AG09309 (cell line): ENCODE results near the gene RGS6.
A peak's percentile ranks its signal among the peaks of the same experiment; 100 is the strongest.

Experiments used
- DNase-seq: peaks from one replicate; pipeline ENCODE4 v3.0.0-alpha.2; 2010; ENCODE audit warnings: low read depth
- H3K4me3 ChIP-seq: 2 replicates; pipeline ENCODE4 v1.5.1; 2011; ENCODE audit warnings: mild to moderate bottlenecking, low read depth, low read length, moderate library complexity; ENCODE audit not compliant: control insufficient read depth
- CTCF ChIP-seq: IDR thresholded peaks from 2 replicates; pipeline ENCODE4 v1.5.1; 2011; ENCODE audit warnings: mild to moderate bottlenecking, low read depth, low read length, inconsistent platforms; ENCODE audit not compliant: insufficient read depth, control insufficient read depth; ENCODE audit errors: missing control alignments

The RGS6 gene

DNA sequence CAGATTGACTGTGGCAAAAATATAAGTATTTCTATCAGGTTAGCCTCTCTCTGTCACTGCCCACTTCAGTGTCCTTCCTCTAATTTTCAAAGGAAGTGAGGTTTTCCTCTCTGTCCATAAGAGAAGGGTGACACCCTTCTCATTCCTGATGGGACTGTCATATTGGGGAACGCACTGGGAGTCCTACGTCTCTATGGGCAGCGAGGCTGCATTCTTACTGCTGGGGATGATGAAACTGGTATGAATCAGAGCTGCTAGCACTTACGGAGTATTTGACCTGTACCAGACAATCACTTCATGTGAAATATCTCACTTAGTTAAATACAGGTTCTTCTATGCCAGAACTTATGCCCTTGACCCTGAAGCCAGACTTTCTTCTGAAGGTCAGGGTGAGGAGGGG, 525.4 kb downstream of the RGS6 start:
- H3K4me3 ChIP-seq = no peak overlapping the region
- DNase-seq = peak; percentile 70
- no peak for TF ChIP-seq CTCF

DNA sequence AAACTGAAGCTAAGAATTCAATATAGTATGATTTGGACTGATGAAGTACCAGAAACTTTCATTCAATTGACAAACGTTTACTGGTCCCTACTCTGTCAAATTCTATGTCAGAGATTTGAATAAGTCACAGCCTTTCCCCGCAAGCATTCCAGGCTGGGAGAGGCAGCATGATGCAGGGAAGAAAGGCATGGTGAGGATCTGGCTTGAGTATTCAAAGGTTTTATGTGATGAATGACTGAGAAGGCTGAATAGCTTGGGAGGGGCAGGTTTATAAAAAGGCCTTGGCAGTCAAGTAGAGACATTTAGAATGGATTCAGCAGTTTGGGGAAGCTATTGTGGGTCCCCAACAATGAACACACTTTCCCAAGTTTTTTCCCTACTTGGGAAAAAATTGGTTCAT, 529.8 kb downstream of the RGS6 start:
- H3K4me3 ChIP-seq = no peak overlapping the region
- no peak for TF ChIP-seq CTCF
- no peak for DNase-seq

- no peak for DNase-seq
- TF ChIP-seq CTCF = no peak
- H3K4me3 ChIP-seq = no peak overlapping the region
Measured at GRCh38 chr14:72463291-72463866, 531.1 kb downstream of the RGS6 start.

DNA sequence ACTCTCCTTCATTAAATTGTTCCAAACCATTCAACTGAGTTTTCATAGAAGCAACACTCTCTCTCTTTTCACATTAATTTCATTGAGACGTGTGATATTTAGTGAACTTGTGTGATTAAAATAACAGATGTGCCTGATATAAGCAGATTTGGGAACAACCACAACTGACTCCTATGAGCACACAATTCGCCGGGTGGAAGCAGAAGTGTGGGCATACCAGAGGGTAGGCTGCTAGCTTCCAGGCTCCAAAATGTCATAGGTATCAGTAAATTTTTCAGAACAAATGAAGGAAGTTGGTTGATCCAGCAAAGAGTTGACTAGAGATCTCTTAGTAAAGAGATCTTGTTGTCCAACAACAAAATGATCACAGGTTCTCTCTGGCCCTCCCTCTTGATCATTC, 532.0 kb downstream of the RGS6 start:
- TF ChIP-seq CTCF = no peak
- no peak overlapping the region for H3K4me3 ChIP-seq
- no peak for DNase-seq

- DNase-seq = no peak
- no peak for TF ChIP-seq CTCF
- H3K4me3 ChIP-seq = no peak overlapping the region
Measured at GRCh38 chr14:72466325-72466724, 534.1 kb downstream of the RGS6 start.

DNA sequence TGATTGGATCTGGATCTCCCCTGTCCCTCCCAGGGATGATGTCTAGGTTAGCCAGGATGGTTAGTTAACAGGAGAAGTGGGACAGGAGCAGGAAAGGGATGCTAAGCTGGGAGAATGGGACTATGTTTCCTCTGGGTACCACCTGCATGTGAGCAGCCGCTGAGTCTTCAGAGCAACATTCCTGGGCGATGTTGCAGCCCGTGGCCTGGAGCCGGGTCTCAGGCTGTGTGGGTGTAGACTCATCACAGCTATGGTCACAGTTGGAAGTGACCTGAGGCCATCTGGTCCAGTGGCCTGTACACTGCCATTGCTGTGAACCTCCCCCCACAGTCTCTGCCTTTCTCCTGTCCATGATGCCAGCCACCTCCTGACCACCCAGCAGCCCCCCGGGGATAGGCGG, 539.1 kb downstream of the RGS6 start:
- DNase-seq = no peak

More for the DNA sequence above, 539.1 kb downstream of the RGS6 start:
- no peak for TF ChIP-seq CTCF
- no peak overlapping the region for H3K4me3 ChIP-seq
